Inflammatory macrophage treated with lipopolysaccharide for 1 hour (primary cell): Measurements from ENCODE around the gene CRISPLD2.
"Not testable (repeated sequence)": the region's sequence is repeated elsewhere in the genome, so short reads cannot be mapped to it uniquely, and the experiment has no call there.

Source experiments
- DNase-seq, 2 donors: peaks; one replicate each; pipeline ENCODE4 v3.0.0-alpha.2; 2020 to 2022

Gene CRISPLD2

DNA sequence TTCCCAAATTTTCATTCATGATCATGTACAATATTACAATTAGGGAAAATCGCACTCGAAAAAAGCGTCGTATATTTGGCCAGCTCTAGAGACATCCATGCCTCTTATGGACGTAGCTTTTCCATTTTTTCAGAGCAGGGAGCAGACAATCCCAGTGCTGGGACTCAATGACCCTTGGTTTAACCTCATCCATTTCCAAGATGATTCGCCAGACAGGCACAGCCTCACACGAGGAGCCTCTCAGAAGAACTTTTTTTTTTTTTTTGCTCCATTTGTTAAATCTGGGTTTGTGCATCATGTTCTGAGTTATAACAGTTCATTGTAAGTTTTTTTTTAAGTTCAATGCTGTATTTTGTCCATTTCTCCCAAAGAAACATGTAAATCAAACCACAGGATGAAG lies 99.5 kb downstream of the CRISPLD2 start:
- DNase-seq, result no peak

DNA sequence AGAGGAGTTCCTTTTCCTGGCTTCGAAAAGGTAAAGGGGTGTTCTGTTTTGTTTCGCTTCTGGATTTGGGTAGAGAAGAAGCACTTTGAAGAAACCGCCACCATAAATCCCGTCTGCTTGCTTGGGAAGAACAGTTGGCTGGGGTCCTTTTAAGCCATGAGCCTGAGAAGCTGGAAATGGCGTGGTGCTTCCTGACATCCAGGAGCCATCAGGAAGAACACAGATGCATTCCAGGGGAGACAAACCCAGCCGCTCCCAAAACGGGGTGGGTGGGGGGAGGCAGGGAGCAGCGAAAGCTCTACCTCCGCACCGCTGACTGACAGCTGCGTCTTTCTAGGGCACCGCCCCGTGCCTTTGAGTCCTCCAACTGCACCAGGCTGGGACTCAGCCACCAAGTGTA lies 99.9 kb downstream of the CRISPLD2 start:
- DNase-seq, result no peak

DNA sequence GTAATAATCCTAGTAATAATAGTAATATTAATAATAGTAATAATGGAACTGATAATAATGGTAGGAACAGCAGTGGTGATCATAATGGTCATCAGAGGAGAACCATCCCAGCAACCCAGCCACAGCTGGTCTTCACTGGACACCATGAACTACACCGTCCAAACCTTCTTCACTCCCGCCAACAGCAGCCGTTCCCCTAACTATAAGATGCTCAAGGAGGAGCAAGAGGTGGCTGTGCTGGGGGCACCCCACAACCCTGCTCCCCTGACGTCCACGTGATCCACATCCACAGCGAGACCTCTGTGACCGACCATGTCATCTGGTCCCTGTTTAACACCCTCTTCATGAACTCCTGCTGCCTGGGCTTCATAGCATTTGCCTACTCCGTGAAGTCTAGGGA lies 100.5 kb downstream of the CRISPLD2 start:
- DNase-seq, result no peak

DNA sequence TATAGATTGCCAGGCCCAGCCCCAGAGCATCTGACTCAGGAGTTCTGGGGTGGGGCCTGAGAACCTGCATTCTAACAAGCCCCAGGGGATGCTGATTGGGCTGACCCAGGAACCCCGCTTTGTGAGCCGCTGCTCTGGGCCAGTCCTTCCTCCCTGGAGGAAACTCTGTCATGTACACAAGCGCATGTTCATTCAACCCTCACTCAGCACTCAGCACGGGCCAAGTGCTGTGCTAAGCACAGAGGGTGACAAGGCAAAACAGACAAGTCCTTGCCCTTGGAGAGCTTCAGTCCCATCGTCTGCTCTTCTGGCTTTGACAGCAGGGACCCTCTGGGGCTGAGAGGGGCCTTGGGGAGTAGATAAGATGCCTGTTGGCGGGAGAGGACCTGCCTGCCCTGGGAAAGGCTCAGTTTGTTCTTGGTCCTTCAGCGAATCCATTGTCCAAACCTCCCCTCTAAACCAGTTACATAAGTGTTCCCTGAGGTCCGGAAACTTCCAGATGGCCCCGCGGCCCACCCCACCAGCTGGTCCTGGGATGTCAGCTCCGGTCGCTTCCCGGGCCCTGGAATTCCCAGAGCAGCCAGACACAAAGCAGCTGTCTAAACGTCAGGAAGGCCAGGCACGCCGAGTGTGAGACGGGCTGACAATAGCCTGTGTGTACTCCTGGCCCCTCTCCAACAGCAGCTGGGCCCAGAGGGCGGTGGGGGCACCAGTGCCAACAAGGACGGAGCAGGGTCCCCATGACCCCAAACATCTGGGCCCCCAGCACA lies 102.8 kb downstream of the CRISPLD2 start:
- DNase-seq, result no peak

DNA sequence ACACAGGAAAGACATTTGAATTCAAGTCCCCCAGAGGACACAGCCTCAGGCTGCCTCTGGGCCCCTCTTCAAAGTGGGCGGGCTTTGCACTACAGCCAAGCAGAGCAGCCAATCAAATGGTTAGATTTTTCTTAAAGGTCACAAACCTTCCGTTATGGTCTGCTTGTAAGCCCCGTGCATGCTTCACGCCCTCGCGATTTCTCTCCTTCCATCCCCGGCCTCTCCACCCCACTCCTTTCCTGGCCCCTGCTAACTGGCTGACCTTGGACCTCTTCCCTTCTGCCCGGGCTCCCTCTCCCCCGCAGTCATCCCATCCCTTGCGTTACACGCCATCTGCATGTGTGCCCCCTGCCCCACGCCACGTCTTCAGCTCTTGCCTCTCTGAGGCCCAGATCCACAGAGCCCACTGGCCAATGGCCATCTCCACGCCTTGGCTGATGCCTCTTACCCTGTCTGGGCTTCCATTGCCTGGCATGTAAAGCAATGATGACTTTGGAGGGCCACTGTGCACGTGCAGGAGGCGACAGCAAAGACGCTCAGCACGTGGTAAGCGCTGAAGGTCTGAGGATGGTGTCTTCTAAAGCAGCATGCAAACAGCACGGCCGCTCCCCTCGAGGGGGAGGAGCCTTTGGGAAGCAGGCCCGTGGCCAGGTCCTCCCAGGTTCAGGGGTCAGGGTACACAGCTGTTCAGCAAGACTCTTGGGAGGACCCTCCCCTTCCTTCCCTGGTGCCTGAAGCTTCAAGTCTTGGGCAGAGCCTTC lies 104.7 kb downstream of the CRISPLD2 start:
- no peak for DNase-seq

DNA sequence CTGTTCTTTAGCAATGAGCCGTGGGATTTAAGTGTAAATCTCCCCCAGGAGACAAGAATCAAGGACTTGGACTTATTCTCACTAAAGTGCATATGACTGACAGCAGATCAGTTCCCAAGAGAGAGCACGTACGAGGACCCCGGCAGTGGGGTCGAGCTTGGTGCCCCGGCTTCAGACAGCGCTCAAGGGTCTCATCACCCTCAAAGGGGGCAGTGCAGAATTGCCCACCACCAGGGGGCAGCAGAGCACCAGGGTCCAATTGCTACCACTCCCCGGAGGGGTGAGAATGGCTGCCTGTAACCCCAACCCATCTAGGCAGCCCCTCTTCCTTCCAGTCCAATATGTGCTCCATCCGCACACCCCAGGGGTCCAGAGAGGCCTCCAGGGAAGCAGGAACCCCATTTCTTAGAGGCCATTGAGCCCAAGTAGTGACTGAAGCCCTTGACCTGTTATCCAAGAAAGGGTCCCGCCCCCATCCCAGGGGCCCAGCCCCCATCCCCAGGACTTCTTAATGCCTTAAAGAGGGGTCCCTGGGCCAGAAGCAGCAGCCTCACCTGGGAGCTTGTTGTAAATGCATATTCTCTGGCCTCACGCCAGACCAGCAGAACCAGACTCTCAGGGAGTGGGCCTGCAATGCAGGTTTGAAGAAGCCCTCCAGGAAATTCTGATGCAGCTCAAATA lies 105.4 kb downstream of the CRISPLD2 start:
- DNase-seq, result peak in 1 of 2 donors; percentile 80

DNA sequence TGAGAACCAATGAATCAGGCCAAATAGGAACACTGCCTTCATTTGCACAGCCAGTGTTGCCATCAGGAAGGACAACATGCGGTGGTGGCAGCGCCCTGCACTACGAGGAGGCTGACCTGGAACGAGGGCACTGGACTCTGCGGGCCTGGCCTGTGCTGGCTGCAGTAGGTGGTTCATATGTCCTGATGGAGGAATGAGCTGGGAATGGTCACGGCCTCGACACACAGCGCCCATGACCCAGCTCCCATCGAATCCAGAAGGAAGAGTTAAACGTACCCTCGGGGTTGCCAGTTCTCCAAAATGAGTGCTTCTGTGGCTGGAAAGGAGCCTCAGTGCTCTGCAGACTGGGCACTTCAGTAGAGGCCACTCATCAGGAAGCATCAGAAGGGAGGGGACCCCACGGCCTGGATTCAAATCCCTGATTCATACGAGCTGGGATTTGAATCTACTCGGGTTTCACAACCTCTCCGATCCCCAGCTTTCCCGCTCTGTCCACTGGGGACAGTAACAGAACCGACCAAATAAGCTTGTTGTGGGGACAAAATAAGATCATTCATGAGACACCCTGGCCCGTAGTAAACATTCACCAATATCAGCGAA lies 106.1 kb downstream of the CRISPLD2 start:
- no peak for DNase-seq

DNA sequence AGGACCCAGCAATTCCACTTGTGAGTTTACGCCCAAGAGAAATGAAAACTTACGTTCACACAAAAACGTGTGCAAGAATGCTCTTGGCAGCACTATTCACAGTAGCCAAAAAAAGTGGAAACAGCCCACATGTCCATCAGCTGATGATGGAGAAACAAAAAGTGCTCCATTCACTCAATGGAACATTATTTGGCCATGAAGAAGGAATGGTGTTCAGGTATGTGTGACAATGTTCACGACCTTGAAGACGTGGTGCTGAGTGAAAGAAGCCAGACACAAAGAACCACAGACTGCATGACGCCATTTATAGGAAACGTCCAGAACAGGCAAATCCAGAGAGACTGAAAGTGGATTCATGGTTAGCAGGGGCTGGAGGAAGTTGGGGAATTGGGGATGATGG lies 106.7 kb downstream of the CRISPLD2 start:
- DNase-seq, result no peak

DNA sequence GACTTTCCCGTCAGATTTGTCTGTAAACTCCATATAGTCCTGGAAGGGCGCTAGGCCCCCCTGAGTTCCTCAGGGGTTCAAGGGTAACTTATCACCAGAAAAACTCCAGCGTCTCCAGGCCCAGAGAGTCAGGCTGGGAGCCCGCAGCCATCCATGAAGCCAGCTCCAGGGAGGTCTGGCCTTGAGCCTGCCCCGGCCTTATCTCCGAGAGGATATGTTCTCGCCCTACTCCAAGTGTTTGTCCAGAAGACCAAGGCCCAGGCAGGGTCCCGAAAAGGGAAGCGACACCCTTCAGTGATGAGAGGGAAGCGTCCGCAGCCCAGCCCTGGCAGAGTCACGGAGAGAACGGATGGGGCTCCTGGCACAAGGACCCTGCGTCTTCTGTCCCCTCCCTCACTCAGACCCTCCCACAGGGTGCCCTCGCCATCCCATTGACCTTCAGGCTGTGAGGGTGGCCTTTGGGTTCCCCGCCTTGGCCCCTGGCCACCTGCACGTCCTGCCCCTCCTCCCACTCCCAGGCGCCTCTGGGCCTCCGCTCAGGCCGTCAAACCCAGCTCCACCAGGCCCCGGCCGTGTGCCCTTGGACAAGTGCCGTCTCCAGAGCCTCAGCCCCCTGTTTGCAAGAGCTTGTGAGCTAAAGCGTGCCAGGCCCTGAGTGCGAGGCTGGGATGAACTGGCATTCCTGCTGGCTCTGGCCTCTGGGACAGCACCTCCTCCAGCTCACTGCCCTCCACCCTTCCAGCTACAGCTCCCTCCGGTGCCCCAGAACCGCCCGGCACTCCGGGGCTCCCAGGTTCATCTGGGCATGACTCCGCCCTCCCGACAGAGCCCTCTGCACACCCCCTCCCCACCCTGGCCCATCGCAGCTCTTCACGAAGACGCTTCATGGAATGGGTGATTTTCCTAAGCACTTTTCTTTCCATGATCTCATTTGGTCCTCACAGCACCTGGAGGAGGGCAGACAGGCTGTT lies 108.1 kb downstream of the CRISPLD2 start:
- no peak for DNase-seq

DNA sequence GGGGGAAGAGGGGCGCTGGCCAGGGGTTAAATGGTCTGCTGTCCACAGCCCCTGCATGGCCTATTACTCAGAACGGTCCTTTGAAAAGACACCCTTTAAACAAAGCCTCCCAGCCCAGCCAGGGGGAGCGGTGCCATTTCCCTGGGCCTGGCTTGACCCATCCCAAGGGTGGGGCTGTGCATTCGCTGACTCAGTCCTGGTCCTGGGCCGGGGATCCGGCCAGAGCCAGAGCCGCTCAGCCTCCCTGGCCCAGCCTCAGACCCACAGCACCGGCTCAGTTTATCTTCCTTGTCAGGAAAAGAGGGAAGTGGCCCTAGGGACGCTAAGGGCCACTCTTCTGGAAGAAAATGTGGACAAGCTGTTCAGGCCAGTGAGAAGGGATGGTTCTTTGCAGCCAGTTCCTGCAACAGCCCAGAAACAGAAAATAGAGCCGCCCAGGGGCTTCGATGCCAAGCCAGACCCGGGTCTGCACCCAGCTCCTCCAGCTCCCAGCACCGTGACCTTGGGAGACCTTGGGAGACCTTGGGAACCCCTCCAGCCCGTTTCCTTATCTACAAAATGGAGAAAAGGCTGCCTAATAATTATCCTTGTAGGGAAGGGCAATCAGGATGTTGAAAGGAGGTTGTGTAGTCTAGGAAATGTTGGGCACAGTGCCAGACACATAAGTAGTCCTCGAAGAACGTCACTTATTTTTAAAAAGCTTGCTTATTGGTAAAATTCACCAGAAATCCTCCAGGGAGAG lies 109.1 kb downstream of the CRISPLD2 start:
- no peak for DNase-seq

DNA sequence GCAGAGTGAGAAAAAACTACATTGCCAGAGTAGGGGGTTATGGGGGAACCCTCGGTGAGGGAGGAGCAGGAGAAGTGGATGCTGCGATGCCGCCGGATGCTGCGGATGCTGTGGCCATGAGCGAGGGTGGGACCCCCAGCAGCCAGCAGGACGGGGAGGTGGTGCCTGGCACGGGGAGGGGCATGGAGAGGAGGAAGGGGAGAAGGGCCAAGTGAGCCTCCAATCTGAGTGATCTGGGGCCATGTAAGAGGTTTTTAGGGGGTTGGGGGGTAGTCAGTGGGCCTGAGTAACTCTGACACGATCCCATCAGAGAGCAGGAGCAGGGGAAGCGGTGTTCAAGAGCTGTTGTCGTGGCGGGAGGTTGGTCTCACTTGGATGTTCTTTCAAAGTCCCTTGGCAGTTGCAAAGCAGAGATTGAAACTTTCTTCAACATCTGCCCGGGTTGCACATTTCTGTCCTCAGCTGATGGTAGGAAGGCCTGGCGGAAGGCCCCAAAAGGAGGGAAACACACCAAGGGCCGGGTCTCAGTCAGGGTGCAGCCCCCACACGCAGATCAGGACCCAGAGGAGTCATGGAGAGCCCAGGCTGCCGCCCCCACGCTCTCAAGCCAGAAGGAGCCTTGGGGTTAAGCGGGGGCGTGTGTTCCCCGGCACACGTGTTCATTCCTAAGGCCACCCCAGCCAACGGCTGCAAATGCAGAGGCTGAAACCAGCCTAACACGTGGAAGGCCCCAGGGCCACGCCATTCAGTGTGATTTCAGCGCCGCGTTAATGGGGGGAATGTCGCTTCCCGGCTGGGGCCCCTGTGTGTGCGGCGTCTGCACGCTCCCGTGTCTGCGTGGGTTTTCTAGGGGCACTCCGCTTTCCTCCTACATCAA lies 109.9 kb downstream of the CRISPLD2 start:
- DNase-seq, result peak in 1 of 2 donors; percentile 26

DNA sequence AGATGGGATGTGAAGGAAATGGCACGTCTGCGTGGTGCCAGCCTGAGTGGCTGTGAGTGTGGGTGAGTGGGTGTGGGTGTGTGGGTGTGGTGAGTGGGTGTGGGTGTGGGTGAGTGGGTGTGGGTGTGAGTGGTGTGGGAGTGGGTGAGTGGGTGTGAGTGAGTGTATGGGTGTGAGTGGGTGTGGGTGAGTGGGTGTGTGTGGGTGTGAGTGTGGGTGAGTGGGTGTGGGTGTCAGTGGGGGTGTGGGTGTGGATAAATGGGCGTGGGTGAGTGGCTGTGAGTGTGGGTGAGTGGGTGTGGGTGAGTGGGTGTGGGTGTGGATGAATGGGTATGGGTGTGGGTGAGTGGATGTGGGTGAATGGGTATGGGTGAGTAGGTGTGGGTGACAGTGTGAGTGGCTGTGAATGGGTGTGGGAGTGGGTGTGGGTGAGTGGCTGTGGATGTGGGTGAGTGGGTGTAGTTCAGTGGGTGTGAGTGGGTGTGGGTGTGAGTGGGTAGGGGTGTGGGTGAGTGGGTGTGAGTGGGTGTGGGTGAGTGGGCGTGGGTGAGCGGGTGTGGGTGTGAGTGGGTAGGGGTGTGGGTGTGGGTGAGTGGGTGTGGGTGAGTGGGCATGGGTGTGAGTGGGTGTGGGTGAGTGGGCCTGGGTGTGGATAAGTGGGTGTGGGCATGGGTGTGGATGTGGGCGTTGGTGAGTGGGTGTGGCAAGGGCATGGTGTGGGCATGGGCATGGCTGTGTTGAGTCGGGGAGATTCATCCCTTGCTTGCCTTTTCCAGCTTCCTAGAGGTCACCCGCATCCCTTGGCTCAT lies 110.7 kb downstream of the CRISPLD2 start:
- no peak for DNase-seq

DNA sequence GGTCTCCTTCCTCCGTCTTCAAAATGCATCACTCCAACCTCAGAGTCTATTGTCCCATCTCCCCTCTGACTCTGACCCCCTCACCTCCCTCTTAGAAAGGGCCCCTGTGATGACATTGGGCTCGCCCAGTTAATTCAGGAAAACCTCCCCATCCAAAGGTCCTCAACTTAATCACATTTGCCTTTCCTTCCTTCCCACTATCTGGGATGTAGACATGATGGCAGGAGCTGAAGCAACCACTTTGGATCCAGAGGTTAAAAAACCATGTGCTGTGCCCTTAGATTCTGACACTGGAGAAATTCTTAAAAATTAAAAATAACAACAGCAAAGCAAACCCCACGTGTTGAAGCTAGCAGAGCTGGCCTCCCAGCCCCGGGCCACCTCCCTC lies 111.3 kb downstream of the CRISPLD2 start:
- DNase-seq, result no peak

DNA sequence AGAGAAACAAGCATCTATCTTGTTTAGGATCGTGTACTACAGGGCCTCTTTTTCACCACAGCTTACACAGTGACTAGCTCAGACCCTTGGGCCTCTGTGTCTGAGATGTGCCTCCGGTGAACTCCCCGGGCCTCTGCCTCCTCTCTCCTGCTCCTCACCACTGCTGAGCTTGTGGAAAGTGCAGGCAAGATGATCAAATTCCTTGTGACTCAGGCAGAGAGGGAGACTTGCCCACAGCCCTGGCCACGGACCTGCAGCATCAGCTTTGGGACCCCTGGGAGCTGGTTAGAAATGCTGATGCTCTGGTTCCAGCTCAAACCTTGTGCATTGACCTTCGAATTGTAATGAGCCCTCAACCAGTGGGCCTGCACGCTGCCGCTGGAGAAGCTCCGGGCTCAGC lies 111.7 kb downstream of the CRISPLD2 start:
- DNase-seq, result no peak

DNA sequence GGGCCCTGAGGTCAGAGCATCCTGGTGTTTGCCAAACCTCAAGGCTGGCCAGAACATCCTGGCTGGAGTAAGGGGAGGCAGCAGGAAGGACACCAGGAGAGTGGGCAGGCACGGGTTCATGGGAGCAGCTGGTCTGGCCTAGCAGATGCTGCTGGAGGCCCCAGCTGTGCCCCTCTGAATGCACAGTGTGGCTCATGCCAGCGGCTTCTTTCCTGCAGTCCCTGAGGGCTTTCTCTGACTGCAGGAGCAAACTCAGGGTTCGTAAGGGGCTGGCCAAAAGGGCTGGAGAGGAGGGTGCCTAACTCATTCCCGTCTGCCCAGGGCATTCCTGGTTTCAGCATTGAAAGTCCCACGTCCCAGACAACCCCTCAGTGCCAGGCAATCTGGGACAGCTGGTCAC lies 112.9 kb downstream of the CRISPLD2 start:
- no peak for DNase-seq

DNA sequence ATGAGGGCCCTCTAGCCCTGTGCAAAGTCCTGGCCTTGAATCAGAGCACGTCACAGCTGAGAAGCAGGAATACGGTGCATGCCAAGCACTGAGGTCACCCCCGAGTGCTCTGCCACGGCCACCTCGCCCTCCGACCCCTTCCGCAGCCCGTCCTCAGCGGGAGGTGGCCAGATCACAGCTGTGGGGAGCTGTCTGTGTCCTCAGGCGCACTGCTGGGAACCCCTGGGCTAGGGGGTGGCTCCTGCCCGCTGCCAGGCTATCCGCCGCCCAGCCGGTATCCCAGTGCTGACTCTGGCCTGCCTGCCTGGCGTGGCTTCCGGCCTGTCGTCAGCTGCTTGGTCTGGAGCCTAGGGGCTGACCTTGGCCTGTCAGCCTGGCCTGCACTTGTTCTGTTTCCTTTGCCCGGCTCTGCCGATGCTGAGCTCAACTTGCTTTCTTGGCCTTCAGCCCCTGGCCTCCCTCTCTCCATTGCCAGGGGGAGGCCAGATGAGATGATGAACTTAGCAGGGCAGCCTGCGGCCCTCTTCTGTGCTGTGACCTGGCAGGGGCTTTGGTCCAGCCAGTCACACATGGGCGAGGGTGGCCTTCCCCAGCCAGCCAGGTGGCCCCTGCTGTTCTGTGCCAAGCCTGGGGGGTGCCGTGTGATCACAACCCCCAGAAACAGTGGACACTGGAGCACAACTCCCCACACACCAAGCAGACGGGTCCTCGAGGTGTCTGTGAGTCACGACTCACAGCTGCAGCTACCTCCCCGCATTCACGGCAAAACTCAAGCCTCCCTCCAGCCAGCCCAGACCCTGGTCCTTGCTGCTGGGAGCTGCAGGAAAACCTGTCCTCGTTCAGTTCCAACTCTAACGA lies 114.2 kb downstream of the CRISPLD2 start:
- no peak for DNase-seq

DNA sequence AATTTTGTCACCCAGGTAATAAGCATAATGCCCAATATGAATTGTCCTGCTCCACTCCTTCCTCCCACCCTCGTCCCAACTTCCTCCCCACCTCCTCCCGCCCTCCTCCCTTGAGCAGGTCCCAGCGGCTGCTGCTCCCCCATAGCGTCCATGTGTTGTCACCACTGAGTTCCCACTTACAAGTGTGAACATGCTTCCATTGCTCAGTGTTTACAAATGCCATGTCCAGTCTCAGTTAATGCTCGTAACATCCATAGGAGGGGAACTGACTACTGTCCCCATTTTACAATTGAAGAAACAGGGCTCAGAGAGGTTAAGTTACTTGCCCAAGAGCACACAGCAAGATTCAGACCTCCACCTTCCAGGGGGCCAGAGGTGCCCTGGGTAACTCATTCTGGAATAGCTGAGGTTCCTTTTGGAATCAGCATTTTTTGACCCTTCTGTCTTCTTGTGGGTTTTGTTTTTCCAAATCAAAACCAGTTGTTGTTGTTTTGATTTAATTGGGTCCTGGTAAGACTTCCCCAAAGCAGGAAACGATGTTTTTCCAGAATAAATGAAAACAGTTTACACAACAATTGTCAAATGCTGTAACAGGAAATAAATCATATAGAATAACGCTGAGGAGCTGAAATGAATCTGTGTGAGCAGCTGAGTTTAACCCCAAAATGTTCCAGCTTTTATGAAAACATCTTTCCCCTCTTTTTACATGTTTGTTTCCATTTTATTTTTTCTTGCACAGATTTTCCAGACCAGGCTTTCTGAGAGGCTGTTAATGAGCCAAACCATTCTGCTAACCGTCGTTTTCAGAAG lies 117.6 kb downstream of the CRISPLD2 start:
- DNase-seq, result no peak

DNA sequence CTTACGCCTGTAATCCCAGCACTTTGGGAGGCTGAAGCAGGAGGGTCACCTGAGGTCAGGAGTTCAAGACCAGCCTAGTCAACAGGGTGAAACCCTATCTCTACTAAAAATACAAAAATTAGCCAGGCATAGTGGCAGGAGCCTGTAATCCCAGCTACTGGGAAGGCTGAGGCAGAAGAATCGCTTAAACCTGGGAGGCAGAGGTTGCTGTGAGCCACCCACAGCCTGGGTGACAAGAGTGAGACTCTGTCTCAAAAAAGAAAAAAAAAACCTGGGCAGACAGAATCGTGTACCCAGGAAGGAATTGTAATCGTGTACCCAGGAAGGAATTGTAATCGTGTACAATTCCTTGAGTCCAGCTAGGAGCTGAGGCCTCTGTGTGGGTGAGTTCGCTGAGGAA lies 118.8 kb downstream of the CRISPLD2 start:
- not testable (repeated sequence) for DNase-seq
